Esophagus squamous epithelium (tissue), 4 donors: ENCODE data around the gene STK40.

ENCODE experiments used
- POLR2A ChIP-seq, 4 donors: fragments of 450-650 bp; IDR thresholded peaks; one replicate each; pipeline ENCODE4 v1.6.1; 2017; ENCODE audit warnings: antibody characterized with exemption in 4 of 4, mild to moderate bottlenecking in 4 of 4, moderate library complexity in 3 of 4
- TF ChIP-seq, protein P1 (sequence below), 6 experiments: fragments of 450-650 bp in 4 of 6; fragments of 200-600 bp in 2 of 6; sonication (generic) in 2 of 6; IDR thresholded peaks; one replicate each; pipeline ENCODE4 v1.5.1; 2016 to 2019; ENCODE audit warnings: antibody characterized with exemption in 6 of 6, mild to moderate bottlenecking in 4 of 6, moderate library complexity in 4 of 6

DNA sequence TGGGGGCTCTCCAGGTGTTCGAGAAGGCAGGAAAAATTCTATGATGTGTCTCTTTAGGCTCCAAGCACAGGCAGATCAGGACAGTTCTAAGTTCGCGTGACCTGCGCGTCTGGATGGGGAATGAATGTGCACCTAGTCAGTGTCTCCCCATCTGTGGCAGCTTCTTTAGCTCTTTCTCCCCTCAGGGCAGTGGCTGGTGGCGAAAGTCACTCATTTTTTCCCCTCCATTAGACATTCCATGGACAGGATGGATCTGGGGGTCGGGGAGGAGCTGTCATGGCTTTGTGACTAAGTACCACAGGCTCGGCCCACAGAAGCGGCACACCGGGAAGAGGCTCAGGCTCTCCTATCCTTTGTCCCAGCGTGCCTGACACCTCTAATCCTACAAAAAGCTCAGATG is 31.2 kb downstream of the STK40 start:
- TF ChIP-seq, protein P1, sequence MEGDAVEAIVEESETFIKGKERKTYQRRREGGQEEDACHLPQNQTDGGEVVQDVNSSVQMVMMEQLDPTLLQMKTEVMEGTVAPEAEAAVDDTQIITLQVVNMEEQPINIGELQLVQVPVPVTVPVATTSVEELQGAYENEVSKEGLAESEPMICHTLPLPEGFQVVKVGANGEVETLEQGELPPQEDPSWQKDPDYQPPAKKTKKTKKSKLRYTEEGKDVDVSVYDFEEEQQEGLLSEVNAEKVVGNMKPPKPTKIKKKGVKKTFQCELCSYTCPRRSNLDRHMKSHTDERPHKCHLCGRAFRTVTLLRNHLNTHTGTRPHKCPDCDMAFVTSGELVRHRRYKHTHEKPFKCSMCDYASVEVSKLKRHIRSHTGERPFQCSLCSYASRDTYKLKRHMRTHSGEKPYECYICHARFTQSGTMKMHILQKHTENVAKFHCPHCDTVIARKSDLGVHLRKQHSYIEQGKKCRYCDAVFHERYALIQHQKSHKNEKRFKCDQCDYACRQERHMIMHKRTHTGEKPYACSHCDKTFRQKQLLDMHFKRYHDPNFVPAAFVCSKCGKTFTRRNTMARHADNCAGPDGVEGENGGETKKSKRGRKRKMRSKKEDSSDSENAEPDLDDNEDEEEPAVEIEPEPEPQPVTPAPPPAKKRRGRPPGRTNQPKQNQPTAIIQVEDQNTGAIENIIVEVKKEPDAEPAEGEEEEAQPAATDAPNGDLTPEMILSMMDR (IDR thresholded peaks at IDR 0.05), result no peak
- no peak for TF ChIP-seq POLR2A (IDR thresholded peaks at IDR 0.05)
